GM19023 (cell line): ENCODE data around the gene REPIN1.

Source experiments
- ATAC-seq: cut with Tn5 transposase; IDR thresholded peaks from one replicate; pipeline ENCODE4 v1.9.1; 2021; ENCODE audit warnings: mild to moderate bottlenecking, moderate library complexity; ENCODE audit not compliant: unreplicated experiment

Gene REPIN1

DNA sequence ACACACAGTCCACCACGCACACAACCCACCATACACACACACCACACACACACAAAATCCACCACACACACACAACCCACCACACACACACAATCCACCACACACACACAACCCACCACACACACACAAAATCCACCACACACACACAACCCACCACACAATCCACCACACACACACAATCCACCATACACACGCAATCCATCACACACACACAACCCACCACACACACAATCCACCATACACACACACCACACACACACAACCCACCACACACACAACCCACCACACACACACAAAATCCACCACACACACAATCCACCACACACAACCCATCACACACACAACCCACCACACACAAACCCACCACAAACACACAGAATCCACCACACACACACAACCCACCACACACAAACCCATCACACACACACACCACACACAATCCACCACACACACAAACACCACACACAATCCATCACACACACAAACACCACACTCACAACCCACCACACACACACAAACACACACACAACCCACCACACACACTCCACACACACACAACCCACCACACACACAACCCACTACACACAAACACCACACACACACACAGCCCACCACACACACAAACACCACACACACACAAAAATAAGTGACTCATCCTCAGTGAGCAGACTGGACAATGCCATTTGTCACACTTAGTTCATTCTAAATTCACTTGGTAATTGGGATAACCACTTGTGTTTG is 8.8 kb upstream of the REPIN1 start:
- no peak for ATAC-seq

DNA sequence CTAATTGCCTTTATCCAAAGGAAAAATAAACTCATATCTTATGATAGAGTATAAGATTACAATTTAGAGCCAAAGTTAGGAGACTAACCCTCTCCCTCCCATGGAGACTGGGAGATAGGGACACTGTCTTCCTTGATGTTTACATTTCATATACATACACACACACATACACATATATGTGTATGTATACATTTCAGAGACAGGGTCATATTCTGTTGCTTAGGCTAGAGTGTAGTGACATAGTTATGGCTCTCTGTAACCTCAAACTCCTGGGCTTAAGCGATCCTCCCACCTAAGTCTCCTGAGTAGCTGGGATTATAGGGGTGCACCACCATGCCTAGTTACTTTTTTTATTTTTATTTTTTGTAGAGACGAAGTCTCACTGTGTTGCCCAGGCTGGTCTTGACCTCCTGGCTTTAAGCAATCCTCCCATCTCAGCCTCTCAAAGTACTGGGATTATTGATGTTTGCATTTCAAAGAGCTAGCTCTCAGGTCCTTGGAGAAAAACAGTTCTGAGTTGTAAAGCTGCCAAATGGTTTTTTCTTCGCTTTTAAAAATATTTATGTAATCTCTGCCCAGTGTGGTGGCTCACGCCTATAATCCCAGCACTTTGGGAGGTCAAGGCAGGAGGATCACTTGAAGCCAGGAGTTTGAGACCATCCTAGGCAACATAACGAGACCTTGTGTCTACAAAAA is 8.1 kb upstream of the REPIN1 start:
- ATAC-seq, result no peak

GRCh38 chr7:150361402-150361801 is 7.2 kb upstream of the REPIN1 start:
- ATAC-seq, result no peak

DNA sequence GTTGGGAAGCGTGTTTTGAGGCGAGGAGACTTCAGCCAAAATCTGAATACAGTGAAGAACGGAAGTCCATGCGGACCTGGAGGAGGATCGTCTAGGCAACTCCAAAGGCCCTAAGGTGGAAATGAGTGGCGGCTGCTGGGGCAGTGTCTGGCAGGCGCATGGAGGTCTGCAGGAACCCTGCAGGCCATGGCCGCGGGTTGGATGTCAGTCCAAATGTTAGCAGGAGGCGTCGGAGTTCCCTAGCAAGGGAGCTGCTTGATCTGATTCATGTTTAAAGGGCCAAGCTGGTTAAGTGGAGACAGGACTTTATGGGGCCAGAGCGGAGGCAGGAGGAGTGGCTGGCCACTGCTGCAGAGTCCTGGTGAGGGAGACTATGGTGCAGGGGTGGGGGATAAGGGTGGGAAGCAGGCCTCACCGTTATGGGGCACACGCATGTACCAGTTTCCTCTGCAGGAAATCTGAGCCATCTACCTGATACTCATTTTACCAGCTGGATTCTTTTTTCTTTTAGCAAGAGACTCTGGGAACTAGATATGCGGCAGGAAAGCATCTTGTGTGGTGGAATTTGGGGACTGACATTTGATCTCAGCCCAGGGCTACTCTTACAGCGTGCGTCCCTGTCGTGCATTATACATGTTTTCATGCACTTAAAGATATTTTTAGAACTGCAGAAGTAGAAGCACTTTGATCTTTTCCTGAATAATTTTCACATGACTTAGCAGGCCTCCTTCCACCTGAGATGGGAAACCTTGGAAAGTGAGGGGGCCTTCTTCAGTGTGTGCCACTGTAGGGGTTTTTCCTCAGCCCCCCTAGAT is 6.6 kb upstream of the REPIN1 start:
- ATAC-seq, result no peak

GRCh38 chr7:150363370-150363769 is 5.3 kb upstream of the REPIN1 start:
- ATAC-seq, result no peak

GRCh38 chr7:150363872-150364271 is 4.8 kb upstream of the REPIN1 start:
- ATAC-seq, result no peak

GRCh38 chr7:150365194-150365593 is 3.4 kb upstream of the REPIN1 start:
- ATAC-seq, result no peak

DNA sequence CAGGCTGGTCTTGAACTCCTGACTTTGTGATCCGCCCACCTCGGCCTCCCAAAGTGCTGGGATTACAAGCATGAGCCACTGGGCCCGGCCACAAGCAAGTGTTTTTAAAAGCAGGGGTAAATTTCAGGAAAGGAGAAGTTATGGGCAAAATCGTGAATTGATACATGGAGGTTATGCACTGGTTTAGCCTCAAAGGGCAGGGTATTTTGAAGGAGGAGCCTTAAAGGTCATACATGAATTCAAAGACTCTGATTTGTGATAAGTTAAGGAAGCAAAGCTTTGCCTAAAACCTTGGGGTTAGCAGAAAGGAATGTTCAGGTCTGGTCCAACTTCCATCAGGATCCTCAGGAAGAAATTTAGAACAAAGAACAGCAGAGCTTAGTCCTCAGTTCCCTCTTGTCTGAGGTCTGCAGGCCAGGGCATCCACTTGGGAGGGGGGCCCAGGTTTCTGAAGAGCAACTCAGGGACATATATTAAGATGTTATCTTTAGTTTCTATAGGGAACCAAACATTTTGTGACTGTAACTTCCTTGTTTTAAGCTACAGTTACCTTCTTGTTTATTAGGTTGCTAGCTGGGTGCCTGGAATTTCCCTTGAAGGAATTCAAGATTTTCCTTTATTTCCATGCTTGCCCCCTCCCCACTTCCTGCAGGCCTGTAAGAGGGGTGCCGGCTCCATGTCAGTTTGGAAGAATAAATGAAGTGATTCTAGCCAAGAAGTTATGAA is 2.8 kb upstream of the REPIN1 start:
- no peak for ATAC-seq

GRCh38 chr7:150367677-150368095 is 936 bp upstream of the REPIN1 start:
- ATAC-seq, result no peak

GRCh38 chr7:150368884-150369747 is 494 bp downstream of the REPIN1 start:
- ATAC-seq, result peak; percentile 37

GRCh38 chr7:150369748-150370501 is 1.3 kb downstream of the REPIN1 start:
- no peak for ATAC-seq

DNA sequence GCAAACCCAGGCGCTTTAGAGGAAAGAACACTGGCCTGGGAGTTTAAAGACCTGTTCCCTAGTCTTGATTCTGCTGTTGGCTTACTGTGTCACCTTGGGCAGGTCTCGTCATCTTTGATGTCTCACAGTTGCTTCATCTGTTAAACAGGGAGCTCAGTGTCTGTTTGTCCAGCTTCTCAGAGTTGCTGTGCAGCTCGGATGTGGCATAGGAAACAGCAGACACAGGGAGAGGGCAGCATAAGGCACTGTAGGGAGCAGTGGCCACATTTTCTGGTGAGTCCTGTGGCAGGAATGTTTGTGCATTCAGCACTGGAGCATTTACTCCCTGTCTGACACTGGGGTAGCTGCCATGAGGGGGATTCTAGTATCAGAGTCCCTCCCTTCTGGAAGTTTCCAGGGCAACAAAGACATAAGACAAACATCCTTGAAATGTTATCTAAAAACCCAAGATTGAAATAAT is 2.0 kb downstream of the REPIN1 start:
- no peak for ATAC-seq

GRCh38 chr7:150371131-150371995 is 2.7 kb downstream of the REPIN1 start:
- ATAC-seq, result no peak

DNA sequence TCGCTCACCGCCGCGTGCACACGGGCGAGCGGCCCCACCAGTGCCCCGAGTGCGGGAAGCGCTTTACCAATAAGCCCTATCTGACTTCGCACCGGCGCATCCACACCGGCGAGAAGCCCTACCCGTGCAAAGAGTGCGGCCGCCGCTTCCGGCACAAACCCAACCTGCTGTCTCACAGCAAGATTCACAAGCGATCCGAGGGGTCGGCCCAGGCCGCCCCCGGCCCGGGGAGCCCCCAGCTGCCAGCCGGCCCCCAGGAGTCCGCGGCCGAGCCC is 3.3 kb downstream of the REPIN1 start:
- no peak for ATAC-seq

- no peak for ATAC-seq
Measured at GRCh38 chr7:150372271-150373048, 3.8 kb downstream of the REPIN1 start.

GRCh38 chr7:150373049-150373801 is 4.6 kb downstream of the REPIN1 start:
- ATAC-seq, result no peak

DNA sequence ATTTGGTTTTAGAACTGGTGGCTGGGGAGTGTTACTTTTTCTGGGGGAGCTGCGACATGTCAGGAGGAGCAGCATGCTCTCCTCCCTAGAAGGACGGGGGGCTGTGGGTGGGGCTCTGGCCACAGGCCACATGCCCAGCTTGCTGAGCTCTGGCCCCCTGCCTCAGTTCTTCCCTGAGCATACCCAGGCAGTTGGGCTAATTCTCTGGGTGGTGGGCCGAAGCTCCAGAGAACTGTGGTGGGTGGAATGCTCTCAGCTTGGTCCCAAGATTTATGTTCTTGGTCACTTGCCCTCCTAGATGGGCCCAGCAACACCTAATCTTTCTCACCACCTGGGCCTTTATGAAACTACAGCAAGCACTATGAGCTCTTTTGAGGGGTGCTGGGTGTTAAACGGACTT is 5.4 kb downstream of the REPIN1 start:
- no peak for ATAC-seq
